Measurements from ENCODE around the gene ME3. TPM values are rescaled to one million over a fixed set of nuclear protein-coding genes. Genes with fewer than 3 reads are reported as not detected.

Gene ME3
- total RNA-seq, 1 donor, result 56.9 TPM

DNA sequence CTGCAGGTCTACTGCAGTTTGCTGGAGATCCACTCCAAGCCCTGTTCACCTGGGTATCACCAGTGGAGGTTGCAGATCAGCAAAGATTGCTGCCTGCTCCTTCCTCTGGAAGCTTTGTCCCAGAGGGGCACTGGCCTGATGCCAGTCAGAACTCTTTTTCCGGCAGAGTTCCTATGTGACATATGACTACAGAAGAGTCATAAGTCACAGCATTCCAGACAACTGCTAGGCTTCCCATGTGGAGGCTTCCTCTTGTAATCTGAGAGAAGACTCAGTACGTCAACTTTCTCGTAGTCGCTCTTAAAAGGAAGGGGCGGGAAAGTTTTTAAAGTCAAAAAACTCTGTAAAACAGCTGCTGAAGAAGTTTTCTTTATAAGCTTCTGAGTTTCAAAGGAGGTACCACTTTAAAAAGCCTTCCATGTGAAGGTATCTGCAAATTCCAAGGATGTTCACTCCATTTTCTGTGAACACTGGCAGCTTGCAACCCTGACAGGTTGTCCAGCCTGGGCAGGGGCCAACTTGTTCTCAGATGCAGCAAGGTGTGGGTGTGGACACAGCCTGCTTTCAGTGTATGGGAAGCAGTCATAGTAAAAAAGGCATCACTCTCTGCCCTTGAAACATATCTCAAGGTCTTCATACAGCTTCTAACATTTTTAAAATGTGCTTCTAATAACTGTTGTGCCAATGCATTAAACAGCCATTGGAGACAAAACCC lies 97.8 kb downstream of the ME3 start:
- no peak for DNase-seq (ENCODE audit: low read depth)
- TF ChIP-seq, protein P1, sequence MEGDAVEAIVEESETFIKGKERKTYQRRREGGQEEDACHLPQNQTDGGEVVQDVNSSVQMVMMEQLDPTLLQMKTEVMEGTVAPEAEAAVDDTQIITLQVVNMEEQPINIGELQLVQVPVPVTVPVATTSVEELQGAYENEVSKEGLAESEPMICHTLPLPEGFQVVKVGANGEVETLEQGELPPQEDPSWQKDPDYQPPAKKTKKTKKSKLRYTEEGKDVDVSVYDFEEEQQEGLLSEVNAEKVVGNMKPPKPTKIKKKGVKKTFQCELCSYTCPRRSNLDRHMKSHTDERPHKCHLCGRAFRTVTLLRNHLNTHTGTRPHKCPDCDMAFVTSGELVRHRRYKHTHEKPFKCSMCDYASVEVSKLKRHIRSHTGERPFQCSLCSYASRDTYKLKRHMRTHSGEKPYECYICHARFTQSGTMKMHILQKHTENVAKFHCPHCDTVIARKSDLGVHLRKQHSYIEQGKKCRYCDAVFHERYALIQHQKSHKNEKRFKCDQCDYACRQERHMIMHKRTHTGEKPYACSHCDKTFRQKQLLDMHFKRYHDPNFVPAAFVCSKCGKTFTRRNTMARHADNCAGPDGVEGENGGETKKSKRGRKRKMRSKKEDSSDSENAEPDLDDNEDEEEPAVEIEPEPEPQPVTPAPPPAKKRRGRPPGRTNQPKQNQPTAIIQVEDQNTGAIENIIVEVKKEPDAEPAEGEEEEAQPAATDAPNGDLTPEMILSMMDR (IDR thresholded peaks at IDR 0.05; ENCODE audit: insufficient read depth, low read length), result no peak
- H3K4me3 ChIP-seq (ENCODE audit: low read depth, low read length), result no peak overlapping the region

DNA sequence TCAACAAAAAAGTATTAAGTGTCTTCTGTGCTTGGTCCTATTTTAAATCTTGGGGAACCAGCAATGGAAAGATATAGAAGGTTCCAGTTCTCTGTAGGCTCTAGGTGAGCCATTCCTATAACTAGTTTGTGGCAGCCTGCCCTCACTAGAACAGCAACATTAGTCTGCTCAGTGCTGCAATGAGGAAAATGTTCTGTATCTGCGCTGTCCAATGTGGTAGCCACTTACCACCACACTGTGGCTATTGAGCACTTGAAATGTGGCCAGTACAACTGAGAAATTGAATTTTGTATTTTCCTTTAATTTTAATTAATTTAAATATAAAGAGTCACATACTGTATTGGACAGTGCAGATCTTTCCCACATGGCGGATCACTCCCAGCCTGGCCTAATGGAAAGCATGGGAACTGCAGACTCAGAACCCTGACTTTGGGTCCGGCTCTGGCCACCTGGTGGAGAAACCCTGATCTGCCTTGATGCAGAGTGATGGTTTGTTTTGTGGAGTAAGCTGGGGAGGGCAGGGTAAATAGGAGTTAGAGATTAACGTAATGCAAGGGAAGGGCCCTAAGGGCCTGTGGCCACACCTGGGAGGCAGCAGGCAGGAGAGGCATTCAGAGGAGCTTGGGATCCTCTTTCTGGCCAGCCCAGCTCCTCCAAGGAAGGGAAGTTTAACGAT lies 101.0 kb downstream of the ME3 start:
- TF ChIP-seq, protein P1 (IDR thresholded peaks at IDR 0.05; ENCODE audit: insufficient read depth, low read length), result peak; percentile 26

DNA sequence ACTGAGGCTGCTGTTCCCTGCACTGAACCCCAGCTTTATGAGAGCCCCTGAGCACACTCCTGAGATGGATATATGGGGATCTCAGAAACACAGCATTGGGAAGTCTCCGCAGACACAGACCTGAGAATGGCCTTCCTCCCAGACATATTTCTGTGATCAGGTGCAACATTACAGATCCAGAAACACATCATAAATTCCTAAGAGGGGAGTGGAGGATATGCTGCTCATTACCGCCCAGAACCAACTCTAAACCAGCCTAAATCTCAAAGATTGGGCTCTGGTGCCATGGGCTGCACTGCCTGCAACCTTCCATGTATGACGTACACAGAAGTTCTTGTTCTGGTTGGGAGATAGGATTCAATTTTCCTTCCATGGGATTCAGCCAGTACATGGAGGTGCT lies 102.0 kb downstream of the ME3 start:
- DNase-seq (ENCODE audit: low read depth), result no peak
- TF ChIP-seq, protein P1 (IDR thresholded peaks at IDR 0.05; ENCODE audit: insufficient read depth, low read length), result no peak
- H3K4me3 ChIP-seq (ENCODE audit: low read depth, low read length), result no peak overlapping the region

More for the DNA sequence above, 101.0 kb downstream of the ME3 start:
- no peak for DNase-seq (ENCODE audit: low read depth)
- H3K4me3 ChIP-seq (ENCODE audit: low read depth, low read length), result no peak overlapping the region

DNA sequence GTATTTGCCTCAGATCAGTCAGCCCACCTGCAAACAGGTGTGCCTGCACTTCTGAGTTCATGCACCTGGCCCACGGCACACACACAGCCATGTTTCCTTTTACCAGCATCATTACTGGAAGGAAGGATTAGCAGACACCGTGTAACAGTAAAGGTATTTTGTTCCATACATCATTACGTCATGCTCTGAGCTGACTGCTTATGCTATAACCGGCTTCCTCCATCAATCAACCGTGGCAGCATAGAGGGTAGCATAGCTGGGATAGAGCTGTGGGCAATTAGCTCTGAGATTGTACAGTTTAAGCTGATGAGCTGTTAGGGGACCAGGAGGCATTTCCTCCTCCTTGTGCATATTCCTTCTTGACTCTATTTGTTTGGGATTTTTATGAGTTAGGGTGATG lies 102.4 kb downstream of the ME3 start:
- TF ChIP-seq, protein P1 (IDR thresholded peaks at IDR 0.05; ENCODE audit: insufficient read depth, low read length), result no peak
- no peak overlapping the region for H3K4me3 ChIP-seq (ENCODE audit: low read depth, low read length)
- no peak for DNase-seq (ENCODE audit: low read depth)

DNA sequence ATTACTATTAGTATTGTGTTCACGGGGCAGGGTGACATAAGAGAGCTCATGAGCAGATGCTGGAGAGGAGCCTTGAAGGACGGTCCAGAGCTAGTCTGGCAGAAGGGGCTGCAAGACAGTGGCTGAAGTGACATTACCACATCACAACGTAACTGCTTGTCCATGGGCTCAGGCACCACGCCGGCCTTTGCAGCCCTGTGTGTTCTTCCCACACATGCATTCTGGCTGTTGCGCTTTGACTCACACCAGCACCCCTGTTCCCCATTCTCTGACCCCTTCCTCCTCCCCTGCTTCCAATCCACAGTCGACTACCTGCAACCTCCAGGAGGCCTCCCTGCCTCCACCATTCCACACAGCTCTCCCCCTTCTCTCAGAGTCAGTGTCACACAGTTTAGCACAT lies 103.3 kb downstream of the ME3 start:
- H3K4me3 ChIP-seq (ENCODE audit: low read depth, low read length), result no peak overlapping the region
- no peak for DNase-seq (ENCODE audit: low read depth)
- TF ChIP-seq, protein P1 (IDR thresholded peaks at IDR 0.05; ENCODE audit: insufficient read depth, low read length), result no peak

DNA sequence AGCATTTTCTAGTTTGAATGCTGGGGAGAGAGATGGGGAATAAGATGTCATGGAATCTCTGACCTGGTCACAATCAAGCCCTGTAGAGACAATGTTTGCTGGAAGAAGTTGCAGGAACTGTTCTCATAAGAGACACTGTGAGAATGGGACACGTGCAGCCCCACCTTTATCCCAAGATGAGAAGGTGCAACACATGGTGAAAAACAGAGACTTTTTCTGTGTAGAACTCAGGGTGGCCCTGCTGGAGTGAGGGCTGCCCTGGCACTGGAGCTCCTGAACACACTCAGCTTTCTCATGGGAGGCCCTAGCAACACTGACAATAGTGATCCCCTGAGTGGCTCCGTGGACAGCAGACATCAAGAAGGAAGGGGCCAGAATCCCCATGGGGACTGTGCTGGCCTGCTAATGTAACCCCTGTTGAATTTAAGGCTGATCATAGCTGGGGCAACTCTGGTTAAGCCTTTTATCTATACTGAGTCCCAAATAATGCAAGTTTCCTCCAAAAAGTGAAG lies 106.6 kb downstream of the ME3 start:
- TF ChIP-seq, protein P1 (IDR thresholded peaks at IDR 0.05; ENCODE audit: insufficient read depth, low read length), result no peak
- no peak for DNase-seq (ENCODE audit: low read depth)
- H3K4me3 ChIP-seq (ENCODE audit: low read depth, low read length), result no peak overlapping the region

All from fibroblast of the aortic adventitia (primary cell).